Body of pancreas (tissue), 4 donors: ENCODE data around the gene LDLRAD4.

Experiments used
- POLR2A ChIP-seq, 3 donors: fragments of 450-650 bp; IDR thresholded peaks; one replicate each; pipeline ENCODE4 v1.6.1; 2016; ENCODE audit warnings: antibody characterized with exemption in 3 of 3, mild to moderate bottlenecking in 2 of 3
- TF ChIP-seq, protein P1 (sequence below), 7 experiments: fragments of 450-650 bp in 4 of 7; fragments of 200-600 bp in 3 of 7; sonication (generic) in 3 of 7; IDR thresholded peaks; one replicate each; pipeline ENCODE4 v1.5.1; 2016 to 2019; ENCODE audit warnings: antibody characterized with exemption in 7 of 7

DNA sequence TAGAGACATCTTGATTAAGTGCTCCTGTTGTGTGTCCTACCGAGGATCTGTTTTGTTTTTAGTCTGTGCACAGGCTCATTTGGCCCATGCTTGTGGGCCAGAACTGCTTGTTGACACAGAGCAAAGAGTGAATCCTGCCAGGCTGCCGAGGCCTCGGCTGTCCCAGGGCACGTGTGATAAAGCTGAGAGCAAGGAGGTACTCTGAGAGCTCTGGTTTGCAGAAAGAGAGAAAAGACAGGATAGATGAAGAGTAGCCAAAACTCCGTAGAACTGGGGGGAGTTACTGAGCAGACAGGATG lies 332.7 kb downstream of the LDLRAD4 start:
- TF ChIP-seq, protein P1, sequence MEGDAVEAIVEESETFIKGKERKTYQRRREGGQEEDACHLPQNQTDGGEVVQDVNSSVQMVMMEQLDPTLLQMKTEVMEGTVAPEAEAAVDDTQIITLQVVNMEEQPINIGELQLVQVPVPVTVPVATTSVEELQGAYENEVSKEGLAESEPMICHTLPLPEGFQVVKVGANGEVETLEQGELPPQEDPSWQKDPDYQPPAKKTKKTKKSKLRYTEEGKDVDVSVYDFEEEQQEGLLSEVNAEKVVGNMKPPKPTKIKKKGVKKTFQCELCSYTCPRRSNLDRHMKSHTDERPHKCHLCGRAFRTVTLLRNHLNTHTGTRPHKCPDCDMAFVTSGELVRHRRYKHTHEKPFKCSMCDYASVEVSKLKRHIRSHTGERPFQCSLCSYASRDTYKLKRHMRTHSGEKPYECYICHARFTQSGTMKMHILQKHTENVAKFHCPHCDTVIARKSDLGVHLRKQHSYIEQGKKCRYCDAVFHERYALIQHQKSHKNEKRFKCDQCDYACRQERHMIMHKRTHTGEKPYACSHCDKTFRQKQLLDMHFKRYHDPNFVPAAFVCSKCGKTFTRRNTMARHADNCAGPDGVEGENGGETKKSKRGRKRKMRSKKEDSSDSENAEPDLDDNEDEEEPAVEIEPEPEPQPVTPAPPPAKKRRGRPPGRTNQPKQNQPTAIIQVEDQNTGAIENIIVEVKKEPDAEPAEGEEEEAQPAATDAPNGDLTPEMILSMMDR (IDR thresholded peaks at IDR 0.05): no peak
- TF ChIP-seq POLR2A (IDR thresholded peaks at IDR 0.05): no peak
